ENCODE measurements around the gene LSM14A.
"Not testable (repeated sequence)": the region's sequence is repeated elsewhere in the genome, so short reads cannot be mapped to it uniquely, and the experiment has no call there.

Gene LSM14A

DNA sequence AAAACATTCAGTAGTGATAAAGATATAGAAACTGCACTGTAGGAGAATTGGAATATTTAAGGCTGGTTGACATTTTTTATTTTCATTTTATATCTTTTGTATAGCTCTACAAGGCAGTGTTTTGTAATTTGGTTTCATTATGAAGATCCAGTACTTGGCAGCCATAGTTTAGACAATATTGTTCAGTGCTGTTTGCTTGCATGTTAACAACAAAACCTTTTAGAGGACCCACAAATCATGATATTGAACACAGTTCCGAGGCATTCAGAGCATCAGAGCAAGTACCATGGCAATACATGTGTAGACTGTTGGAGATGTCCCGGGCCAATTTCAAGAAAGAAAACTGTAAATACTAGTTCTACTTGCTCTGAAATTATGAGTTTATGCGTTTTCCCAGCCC, 56.5 kb downstream of the LSM14A start:
- DNase-seq (ENCODE audit: low read depth in 2 of 2), result no peak

DNA sequence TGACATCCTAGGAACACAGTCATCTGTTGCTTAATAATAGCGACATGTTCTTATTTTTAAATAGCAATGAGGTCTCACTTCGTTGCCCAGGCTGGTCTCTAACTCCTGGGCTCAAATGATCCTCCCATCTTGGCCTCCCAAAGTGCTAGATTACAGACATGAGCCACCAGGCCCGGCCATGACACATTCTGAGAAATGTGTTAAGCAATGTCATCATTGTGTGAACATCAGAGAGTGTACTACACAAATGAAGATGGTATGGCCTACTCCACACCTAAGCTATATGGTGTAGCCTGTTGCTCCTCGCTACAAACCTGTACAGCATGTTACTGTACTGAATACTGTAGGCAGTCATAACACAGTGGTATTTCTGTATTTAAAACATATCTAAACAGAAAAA, 57.4 kb downstream of the LSM14A start:
- DNase-seq (ENCODE audit: low read depth in 2 of 2), result no peak

DNA sequence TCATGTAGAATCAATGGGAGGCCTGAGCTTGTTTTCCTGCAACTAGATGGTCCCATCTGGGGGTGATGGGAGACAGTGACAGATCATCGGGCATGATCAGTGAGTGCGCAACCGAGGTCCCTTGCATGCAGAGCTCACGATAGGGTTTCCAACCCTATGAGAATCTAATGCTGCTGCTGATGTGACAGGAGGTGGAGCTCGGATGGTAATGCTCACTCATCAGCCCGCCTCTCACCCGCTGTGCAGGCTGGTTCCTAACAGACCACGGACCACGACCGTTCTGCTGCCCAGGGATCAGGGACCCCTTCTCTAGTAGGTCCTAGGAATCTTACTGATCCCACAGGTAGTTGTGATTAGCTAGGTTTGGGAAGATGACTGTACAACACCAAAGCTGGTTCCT, 58.5 kb downstream of the LSM14A start:
- DNase-seq (ENCODE audit: low read depth in 2 of 2), result no peak

DNA sequence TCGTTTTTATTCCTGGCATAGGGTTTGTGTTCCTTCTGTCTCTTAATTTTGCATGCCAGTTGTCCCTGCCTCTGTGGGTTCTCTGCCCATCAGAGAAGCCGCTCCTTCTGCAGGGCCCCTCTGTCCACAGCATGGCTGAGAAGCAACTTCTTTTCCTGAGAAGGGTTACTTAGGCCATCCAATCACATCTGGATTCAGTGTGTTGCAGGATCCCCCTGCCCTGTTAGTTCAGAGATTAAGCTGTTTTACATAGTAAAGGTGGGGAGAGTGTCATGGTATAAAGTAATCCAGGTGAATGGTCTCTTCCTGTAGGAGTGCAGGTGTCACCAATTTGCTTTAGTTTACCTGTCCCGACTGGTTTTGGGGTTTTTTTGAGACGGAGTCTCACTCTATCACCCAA, 59.1 kb downstream of the LSM14A start:
- DNase-seq (ENCODE audit: low read depth in 2 of 2), result no peak

DNA sequence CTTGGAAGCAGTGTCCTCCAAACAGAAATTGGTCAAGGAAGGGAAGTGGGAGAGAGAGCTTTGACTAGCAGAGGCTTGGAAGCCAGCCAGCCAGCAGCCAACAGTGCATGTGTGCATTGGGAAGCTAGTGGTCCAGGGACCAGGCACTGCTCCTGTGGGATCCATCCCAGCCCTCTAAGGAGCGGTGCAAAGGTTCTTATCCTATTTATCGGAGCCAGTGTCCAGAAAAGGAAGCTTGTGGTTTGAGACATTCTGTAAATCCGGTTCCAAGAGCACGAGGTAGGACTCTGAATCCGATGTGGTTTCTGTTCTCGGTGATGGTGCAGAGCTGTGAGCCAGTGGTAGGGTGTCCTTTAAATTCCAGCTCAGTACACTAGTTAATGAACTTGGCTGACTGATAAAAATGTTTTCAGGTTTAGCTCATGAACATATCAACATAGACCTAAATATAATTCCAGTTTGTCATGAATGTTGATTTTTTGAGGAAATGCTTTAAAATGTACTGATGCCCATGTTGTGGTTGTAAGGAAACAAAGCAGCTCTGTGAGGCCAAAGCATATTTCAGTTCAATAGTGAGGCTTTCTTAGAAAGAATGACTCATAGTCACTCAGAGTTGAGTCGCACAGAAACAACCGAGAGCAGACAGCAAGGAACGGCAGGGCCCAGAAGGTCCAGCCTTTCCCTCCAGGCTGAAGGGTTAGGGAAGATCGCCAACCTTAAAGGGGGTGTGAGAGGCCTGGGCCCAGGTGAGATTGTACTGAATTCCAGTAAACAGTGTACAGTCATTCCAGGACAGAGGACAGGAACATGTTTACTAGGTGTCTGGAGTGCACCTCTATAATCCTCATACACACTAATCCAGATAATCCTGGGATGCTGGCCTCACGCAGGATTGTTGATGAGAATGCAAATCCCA, 60.5 kb downstream of the LSM14A start:
- peak; percentile 74 to 79 for DNase-seq (ENCODE audit: low read depth in 2 of 2)

DNA sequence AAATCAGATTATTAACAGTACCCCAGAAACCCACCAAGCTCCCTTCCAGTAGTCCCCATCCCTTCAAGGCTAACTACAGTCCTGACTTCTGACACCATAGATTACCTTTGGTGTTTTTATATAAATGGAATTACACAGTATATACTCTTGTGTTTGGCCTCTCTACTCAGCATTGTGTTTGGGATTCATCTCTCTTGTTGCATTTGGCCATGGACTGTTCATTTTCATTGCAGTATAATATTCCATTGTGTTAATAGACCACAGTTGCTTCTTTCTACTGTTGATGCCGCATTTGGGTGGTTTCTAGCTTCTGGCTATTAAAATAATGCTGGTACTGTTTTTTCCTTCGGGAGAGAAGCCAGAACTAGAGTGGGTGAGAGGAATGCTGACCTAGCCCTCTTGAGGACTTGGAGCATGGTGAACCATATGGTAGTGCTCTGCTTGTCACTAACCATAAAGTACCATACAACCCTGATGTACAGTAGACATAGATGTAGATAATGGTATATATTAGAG, 63.2 kb downstream of the LSM14A start:
- DNase-seq (ENCODE audit: low read depth in 2 of 2), result no peak

DNA sequence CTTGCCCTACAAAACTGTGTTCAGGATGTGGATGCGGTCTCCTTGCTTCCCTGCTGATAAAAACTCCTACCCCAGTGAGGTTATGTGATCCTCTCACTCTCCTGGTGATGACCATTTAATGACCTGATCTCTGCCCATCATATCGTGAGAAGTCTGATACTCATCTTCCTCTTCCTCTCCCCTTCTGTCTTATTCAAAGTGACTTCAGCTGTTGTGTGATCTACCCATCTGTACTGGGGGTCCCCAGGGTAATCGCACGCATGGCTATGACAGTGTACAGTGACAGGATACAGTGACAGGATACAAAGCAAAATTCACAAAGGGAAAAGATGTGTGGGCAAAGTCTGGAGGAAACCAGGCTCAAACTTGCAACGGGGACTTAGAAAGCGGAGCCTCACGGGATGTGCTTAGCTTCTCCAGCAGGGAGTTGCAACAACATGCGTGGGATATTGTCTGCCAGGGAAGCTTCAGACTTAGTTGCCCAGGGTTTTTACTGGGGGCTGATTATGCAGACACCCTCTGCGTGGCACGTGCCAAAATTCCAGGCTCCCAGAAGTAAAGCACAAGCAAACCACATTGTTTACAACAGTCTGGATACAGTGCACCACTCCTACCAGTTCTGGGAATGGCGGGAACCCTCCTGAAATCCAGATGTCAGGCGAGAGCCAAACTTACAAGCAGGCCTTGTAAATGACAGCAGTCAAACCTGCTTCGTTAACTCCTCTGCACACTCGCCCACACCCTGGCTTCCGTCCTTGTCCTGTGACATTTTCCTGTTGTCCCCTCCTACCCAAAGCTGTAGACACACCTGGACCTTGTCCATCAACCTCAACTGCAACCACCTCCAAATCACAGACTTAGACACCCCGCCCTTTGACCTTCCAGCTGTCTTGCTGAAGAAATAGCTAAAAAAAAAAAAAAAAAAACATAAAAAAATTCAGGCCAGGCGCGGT, 64.0 kb downstream of the LSM14A start:
- peak in 1 of 2 experiments; percentile 40 for DNase-seq (ENCODE audit: low read depth in 2 of 2)

DNA sequence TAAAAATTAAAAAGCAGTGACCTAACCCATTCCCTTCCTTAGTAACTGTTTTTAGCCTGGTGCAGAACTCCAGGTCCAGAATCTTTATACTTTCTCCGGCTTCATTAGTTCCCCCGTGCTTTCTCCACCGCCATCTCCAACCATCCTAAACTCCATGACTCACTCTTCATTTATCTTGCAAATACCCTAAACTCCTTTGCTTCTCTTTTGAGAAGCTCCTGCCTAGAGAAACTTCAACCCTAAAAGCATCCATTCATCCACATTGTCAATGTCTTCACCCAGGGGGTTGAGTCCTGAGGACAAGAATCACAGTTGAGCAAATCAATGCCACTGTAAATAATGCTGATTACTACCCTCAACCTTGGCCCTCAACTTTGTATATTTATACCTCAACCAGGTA, 65.0 kb downstream of the LSM14A start:
- no peak for DNase-seq (ENCODE audit: low read depth in 2 of 2)

DNA sequence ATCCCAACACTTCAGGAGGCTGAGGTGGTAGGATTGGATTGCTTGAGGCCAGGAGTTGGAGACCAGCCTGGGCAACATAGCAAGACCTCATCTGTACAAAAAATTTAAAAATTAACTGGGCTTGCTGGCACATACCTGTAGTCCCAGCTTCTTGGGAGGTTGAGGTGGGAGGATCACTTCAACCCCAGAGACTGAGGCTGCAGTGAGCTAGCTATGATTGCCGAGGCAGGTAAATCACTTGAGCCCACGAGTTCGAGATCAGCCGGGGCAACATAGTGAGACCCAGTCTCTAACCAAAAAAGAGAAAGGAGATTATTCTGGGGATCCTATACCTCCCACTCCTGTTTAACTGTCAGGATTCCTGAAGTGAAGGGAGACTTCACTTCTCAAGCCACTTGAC, 65.6 kb downstream of the LSM14A start:
- no peak for DNase-seq (ENCODE audit: low read depth in 2 of 2)

DNA sequence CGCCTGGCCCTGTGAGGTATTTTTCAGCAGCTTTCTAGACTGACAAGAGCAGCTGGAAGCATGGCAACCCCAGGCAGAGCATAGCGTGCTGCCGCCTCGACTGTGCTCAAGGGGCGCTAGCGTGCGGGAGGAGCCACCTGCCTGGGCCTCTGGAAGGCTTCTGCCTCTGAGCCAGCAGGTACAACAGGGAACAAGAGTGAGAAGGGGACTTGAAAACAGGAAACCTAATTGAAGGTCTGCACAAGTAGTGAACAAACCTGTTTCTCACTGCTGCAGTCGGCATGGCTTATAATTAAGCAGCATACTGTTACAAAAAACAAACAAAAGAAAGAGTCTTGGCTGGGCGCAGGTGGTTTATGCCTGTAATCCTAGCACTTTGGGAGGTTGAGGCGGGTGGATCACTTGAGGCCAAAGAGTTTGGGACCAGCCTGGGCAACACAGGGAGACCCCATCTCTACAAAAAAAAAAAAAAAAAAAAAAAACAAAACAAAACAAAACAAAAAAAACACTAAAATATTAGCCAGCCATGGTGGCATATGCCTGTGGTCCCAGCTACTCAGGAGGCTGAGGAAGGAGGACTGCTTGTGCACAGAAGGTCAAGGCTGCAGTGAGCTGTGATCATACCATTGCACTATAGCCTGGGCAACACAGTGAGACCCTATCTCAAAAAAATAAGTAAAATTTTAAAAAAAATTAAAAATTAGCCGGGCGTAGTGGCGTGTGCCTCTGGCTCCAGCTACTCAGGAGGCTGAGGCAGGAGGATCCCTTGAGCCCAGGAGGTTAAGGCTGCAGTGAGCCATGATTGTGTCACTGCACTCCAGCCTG, 69.4 kb downstream of the LSM14A start:
- DNase-seq (ENCODE audit: low read depth in 2 of 2), result no peak

DNA sequence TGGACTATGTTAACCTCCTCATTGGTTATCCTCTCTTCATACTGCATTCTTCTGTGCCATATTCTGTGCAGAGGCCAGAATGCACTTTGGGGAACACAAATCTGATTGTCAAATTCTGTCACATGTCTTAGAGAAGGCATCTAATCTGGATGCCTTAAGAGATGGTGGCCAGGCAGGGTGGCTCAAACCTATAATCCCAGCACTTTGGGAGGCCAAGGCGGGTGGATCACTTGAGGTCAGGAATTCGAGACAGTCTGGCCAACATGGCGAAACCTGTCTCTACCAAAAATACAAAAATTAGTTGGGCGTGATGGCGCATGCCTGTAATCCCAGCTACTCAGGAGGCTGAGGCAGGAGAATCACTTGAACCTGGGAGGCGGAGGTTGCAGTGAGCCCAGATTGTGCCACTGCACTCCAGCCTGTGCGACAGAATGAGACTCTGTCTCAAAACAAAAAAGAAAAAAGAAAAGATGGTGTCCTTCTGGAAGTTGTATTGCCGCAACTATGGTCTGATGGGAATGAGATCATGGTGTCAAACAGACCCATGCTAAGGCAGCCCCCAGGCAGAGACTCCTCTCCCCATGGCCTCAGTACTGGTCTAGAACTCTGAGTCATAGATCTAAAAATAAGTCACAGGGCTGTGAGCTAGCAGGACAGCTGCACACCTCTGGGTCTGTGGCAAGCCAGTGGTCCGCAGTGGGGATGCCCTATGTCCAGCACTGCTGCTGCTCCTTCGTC, 71.0 kb downstream of the LSM14A start:
- not testable (repeated sequence) for DNase-seq (ENCODE audit: low read depth in 2 of 2)

DNA sequence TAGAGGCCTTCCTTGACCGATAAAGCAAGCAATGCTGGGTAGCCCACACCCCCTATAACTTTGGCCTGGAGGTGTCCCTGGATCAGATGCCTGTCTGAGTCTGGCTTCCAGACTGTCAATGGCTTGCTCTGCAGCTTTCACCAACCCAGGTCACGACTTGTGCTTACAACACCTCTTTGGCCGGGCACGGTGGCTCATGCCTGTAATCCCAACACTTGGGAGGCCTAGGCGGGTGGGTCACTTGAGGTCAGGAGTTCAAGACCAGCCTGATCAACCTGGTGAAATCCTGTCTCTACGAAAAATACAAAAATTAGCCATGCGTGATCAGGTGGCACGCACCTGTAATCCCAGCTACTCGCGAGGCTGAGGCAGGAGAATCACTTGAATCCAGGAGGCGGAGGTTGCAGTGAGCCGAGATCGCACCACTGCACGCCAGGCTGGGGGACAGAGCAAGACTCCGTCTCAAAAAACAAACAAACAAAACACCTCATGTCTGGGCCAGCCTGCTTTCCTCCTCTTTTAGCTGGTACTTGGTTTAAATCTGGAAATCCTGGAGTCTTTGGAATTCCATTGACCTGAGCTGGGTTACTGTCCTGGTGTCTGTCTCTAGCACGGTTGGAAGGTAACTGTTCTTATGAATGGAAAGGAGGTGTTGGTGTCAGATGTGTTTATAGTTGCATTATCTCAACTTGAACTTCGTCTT, 71.7 kb downstream of the LSM14A start:
- no peak for DNase-seq (ENCODE audit: low read depth in 2 of 2)

DNA sequence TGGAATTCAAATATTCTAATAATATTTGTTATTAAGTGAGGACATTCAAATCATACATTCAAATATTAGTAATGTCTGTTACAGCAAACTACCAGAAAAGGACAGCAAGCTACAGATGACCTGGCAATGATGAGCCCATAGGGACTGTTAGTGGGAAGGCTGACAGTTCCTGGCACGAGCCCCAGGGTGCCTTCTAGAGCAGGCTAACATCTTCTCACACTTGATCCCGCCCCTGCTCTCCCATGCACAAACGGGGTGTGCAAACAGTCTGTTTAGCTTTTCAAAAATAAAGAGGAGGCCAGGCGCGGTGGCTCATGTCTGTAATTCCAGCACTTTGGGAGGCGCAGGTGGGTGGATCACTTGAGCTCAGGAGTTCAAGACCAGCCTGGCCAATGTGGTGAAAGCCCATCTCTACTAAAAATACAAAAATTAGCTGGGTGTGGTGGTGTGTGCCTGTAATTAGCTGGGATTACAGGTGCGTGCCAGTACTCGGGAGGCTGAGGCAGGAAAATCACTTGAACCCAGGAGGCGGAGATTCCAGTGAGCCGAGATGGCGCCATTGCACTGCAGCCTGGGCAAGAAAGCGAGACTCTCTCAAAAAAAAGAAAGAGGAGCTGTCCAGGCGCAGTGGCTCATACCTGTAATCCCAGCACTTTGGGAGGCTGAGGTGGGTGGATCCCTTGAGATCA, 72.5 kb downstream of the LSM14A start:
- DNase-seq (ENCODE audit: low read depth in 2 of 2), result no peak

DNA sequence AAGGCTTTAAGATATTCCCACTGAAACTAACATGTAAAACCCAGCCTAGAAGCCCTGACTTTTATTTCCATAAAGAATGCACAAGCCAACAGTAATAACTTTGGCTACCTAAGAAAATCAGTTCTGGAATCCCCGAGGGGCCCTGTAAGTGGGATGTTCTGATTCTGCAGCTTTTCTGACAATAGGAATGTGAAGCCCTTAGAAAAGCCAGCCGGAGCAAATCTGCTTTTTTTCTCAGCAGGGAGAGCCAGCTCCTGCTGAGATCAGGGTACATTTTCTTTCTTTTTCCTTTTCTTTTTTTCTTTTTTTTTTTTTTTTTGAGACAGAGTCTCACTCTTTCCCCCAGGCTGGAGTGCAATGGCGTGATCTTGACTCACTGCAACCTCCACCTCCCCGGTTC, 74.0 kb downstream of the LSM14A start:
- DNase-seq (ENCODE audit: low read depth in 2 of 2), result no peak

DNA sequence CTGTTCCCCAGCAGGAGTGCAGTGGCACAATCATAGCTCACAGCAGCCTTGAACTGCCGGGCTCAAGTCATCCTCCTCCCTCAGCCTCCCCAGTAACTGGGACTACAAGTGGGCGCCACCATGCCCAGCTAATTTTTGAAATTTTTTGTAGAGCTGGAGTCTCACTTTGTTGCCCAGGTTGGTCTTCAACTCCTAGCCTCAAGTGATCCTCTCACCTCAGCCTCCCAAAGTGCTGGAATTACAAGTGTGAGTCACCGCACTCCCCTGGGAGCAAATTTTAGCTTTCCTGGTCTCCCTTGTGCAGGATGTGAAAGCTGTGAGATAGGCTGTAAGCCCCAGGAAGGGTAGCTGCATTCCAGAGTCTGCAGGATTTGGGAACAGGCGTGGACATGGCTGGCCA, 76.6 kb downstream of the LSM14A start:
- DNase-seq (ENCODE audit: low read depth in 2 of 2), result no peak

DNA sequence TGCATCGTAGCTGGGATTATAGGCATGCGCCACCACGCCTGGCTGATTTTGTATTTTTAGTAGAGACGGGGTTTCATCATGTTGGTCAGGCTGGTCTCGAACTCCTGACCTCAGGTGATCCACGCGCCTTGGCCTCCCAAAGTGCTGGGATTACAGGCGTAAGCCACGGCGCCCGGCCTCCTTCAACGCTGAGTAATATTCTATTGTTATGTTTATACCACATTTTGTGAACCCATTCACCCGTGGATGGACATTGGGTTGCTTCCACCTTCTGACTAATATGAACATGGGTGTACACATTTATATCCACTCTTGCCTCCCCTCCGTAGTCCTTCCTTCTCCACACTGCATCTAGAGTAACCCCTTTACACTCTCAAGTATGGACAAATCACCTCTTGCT, 80.9 kb downstream of the LSM14A start:
- not testable (repeated sequence) for DNase-seq (ENCODE audit: low read depth in 2 of 2)

DNA sequence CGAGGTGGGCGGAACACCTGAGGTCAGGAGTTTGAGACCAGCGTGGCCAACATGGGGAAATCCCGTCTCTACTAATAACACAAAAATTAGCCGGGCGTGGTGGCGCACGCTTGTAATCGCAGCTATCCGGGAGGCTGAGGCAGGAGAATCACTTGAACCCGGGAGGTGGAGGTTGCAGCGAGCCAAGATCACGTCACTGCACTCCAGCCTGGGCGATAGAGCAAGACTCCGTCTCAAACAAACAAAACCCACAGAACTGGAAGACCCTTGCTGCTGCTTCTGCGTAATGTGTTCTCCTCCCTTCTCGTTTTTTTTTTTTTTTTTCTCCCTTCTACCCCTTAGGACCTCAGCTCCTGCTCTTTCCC, 81.4 kb downstream of the LSM14A start:
- DNase-seq (ENCODE audit: low read depth in 2 of 2), result not testable (repeated sequence)

DNA sequence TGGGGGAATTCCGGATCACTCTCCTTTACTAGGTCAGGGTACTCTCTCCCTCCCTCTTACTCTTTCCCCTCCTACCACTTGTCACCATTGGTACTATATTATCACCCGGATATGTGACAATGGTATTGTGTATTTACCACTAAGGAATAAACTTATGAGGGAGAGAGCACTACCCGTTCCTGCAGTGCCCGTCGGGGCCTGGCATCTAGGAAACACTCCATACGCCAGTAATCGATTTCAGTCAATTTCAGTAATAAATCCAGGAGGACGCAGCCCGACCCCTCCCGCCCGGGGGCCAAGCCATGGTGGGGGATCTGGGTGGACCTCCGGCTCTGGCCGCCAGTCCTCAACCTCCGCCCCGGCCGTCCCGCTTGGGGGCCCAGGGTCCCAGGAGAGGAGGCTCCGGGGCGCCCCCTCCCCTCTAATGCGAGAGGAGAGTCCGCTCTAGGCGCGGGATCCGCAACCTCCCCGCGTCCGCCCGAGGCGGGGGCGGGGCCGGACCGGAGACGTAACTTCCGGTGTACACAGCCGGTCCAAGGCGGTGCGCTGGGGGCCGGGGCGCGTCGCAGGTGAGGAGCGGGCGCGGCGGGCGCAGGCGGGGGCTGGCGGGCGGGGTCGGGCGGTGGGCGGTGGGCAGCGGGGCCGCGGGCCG, 81.9 kb downstream of the LSM14A start, which contains the start of gene GARRE1:
GARRE1 (plus strand) TSS at position 509 of the 652 bp plus-strand sequence. CDS start 45,920 bp downstream, outside the sequence.
- no peak for DNase-seq (ENCODE audit: low read depth in 2 of 2)
